Osteocyte (in vitro differentiated cells): ENCODE measurements around the gene HIPK2. TPM values are rescaled to one million over a fixed set of nuclear protein-coding genes. Genes with fewer than 3 reads are reported as not detected.
A peak's percentile ranks its signal among the peaks of the same experiment; 100 is the strongest.

Source experiments
- DNase-seq: peaks from one replicate; pipeline ENCODE4 v3.0.0; 2021; ENCODE audit warnings: mixed read lengths; ENCODE audit not compliant: unreplicated experiment; ENCODE audit errors: extremely low spot score
- H3K27ac Mint-ChIP-seq: one replicate; pipeline ENCODE4 v1.8.0; 2021; ENCODE audit warnings: mild to moderate bottlenecking, mixed read lengths; ENCODE audit not compliant: unreplicated experiment
- H3K27me3 Mint-ChIP-seq: one replicate; pipeline ENCODE4 v1.8.0; 2021; ENCODE audit warnings: mixed read lengths; ENCODE audit not compliant: unreplicated experiment
- H3K36me3 Mint-ChIP-seq: one replicate; pipeline ENCODE4 v1.8.0; 2021; ENCODE audit warnings: mixed read lengths; ENCODE audit not compliant: unreplicated experiment
- H3K4me1 Mint-ChIP-seq: one replicate; pipeline ENCODE4 v1.8.0; 2021; ENCODE audit warnings: mixed read lengths; ENCODE audit not compliant: unreplicated experiment
- H3K4me3 Mint-ChIP-seq: one replicate; pipeline ENCODE4 v1.8.0; 2021; ENCODE audit warnings: mild to moderate bottlenecking, moderate library complexity, mixed read lengths; ENCODE audit not compliant: unreplicated experiment
- H3K9me3 Mint-ChIP-seq: one replicate; pipeline ENCODE4 v1.8.0; 2021; ENCODE audit warnings: mixed read lengths; ENCODE audit not compliant: unreplicated experiment
- CTCF ChIP-seq: fragments of 200-600 bp; sonication (generic); IDR thresholded peaks from 2 replicates; pipeline ENCODE4 v1.5.0; 2021; ENCODE audit warnings: antibody characterized with exemption, mild to moderate bottlenecking, moderate library complexity
- total RNA-seq: library from RNA; stranded (reverse); gene quantifications from 2 replicates; pipeline ENCODE4 v1.2.1, GENCODE V29; 2021

The HIPK2 gene
- total RNA-seq, 1 donor from 2014 or later = 90.8 TPM

- H3K27me3 Mint-ChIP-seq = no peaks in the 10 kb centered on the region
- no peak for DNase-seq
- no peak overlapping the region for H3K4me3 Mint-ChIP-seq
- H3K4me1 Mint-ChIP-seq = peaks cover 19% of the 10 kb centered on the region
- no peak overlapping the region for H3K27ac Mint-ChIP-seq
- peaks cover 13% of the 10 kb centered on the region for H3K36me3 Mint-ChIP-seq
- no peak for TF ChIP-seq CTCF
- no peaks in the 10 kb centered on the region for H3K9me3 Mint-ChIP-seq
These were observed 57.0 kb downstream of the HIPK2 start for GRCh38 chr7:139720705-139721231.

GRCh38 chr7:139720186-139720585 is 57.6 kb downstream of the HIPK2 start:
- no peak for TF ChIP-seq CTCF
- no peak overlapping the region for H3K27ac Mint-ChIP-seq
- peaks cover 16% of the 10 kb centered on the region for H3K4me1 Mint-ChIP-seq
- no peaks in the 10 kb centered on the region for H3K9me3 Mint-ChIP-seq
- no peaks in the 10 kb centered on the region for H3K27me3 Mint-ChIP-seq
- DNase-seq = no peak
- no peak overlapping the region for H3K4me3 Mint-ChIP-seq
- peaks cover 19% of the 10 kb centered on the region for H3K36me3 Mint-ChIP-seq

- Mint-ChIP-seq H3K4me1 (peaks cover 21% of the 10 kb centered on the region), H3K27ac (no peak overlapping the region), H3K4me3 (no peak overlapping the region), H3K27me3 (no peaks in the 10 kb centered on the region), H3K9me3 (no peaks in the 10 kb centered on the region), H3K36me3 (peaks cover 27% of the 10 kb centered on the region)
- no peak for TF ChIP-seq CTCF
- no peak for DNase-seq
These were observed 58.9 kb downstream of the HIPK2 start for GRCh38 chr7:139718859-139719258.

- H3K9me3 Mint-ChIP-seq = no peaks in the 10 kb centered on the region
- H3K4me1 Mint-ChIP-seq = peaks cover 19% of the 10 kb centered on the region
- no peaks in the 10 kb centered on the region for H3K27me3 Mint-ChIP-seq
- peaks cover 27% of the 10 kb centered on the region for H3K36me3 Mint-ChIP-seq
- H3K4me3 Mint-ChIP-seq = no peak overlapping the region
- TF ChIP-seq CTCF = no peak
- DNase-seq = no peak
- H3K27ac Mint-ChIP-seq = no peak overlapping the region
These were observed 59.7 kb downstream of the HIPK2 start for GRCh38 chr7:139718141-139718540.

GRCh38 chr7:139716156-139716942 is 61.4 kb downstream of the HIPK2 start:
- Mint-ChIP-seq H3K36me3 (peaks cover 40% of the 10 kb centered on the region), H3K27ac (peak overlapping the region; percentile 20), H3K27me3 (no peaks in the 10 kb centered on the region), H3K9me3 (no peaks in the 10 kb centered on the region), H3K4me1 (peaks cover 37% of the 10 kb centered on the region), H3K4me3 (no peak overlapping the region)
- no peak for TF ChIP-seq CTCF
- no peak for DNase-seq
